HG03064 (cell line): ENCODE measurements around the gene FAM50A.
A peak's percentile ranks its signal among the peaks of the same experiment; 100 is the strongest.

Experiments
- ATAC-seq: cut with Tn5 transposase; IDR thresholded peaks from one replicate; pipeline ENCODE4 v1.9.1; 2021; ENCODE audit warnings: low read depth; ENCODE audit not compliant: unreplicated experiment

The FAM50A gene

DNA sequence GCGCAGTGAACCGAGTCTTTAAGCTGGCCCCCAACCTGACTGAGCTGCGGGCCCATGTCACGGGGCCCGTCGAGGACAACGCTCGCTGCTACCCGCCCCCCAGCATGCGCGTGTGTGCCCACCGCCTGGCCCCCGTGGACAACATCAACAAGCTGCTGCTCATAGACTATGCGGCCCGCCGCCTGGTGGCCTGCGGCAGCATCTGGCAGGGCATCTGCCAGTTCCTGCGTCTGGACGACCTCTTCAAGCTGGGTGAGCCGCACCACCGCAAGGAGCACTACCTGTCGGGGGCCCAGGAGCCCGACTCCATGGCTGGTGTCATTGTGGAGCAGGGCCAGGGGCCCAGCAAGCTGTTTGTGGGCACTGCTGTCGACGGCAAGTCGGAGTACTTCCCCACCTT is 16.4 kb downstream of the FAM50A start:
- no peak for ATAC-seq

DNA sequence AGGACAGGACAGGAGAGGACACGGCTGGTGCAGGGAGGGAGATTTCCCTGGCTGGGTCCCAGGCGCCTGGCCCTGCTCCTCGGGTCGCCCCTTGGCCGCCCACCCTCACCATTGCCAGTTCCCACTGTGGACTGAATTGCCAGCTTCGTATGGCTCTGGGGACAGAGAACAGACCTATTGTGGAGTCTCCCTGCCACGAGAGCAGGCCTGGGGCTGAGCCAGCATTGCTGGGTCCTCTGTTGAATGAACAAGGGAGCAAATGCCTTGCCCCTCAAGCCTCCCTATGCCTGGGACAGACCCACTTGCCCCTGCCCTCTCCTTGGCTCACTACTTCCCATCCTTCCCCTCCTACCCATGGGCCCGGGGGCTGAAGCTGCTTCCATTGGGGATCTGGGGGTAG is 18.5 kb downstream of the FAM50A start:
- ATAC-seq = no peak

DNA sequence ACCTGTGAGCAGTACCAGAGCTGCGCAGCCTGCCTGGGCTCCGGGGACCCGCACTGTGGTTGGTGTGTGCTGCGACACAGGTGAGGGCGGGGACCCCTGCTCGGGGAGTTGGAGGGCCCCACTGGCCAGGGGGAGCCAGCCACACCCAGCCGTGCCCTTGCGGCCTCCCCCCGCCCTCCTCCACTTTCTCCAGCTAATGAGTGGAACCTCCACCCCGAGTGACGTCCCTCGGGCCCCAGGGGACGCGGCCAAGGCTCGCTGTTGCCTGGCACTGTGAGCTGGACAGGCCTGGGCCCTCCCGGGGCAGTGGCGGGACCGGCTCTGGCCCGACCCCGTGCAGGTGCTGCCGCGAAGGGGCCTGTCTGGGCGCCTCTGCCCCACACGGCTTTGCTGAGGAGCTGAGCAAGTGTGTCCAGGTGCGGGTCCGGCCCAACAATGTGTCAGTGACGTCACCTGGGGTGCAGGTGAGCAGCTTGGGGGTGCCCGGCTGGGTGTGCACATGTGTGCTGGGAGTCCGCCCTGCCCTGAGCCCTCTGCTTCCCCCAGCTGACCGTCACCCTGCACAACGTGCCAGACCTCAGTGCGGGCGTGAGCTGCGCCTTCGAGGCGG is 19.8 kb downstream of the FAM50A start:
- no peak for ATAC-seq

DNA sequence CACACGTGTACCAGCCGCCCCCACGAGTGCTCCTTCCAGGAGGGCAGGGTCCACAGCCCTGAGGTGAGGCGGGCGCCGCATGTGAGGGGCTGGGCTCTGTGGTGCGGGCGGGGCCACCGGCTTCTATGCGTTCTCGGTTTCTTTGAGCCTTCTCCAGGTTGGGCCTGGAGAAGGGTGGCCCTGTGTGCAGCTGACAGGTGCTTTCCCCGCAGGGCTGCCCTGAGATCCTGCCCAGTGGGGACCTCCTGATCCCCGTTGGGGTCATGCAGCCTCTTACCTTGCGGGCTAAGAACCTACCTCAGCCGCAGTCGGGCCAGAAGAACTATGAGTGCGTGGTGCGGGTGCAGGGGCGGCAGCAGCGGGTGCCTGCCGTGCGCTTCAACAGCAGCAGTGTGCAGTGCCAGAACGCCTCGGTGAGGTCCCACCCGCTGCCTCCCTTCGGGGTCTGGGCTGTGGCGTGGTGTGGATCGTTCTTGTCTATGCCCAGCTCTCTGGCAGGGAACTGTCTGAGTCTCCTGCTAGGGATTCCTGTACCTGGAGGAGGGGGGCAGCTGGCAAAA is 20.9 kb downstream of the FAM50A start:
- no peak for ATAC-seq

DNA sequence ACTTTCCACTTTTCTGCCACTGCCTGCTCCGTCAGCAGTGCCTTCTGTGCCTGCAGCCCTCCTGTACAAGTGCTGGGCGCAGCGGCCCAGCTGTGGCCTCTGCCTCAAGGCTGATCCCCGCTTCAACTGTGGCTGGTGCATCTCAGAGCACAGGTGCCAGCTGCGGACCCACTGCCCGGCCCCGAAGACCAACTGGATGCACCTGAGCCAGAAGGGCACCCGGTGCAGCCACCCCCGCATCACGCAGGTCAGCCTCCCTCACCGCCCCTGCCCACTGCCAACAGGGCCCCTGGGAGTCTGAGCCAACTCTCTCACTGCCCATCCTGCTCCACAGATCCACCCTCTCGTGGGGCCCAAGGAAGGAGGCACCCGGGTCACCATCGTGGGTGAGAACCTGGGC is 21.7 kb downstream of the FAM50A start:
- ATAC-seq = no peak

DNA sequence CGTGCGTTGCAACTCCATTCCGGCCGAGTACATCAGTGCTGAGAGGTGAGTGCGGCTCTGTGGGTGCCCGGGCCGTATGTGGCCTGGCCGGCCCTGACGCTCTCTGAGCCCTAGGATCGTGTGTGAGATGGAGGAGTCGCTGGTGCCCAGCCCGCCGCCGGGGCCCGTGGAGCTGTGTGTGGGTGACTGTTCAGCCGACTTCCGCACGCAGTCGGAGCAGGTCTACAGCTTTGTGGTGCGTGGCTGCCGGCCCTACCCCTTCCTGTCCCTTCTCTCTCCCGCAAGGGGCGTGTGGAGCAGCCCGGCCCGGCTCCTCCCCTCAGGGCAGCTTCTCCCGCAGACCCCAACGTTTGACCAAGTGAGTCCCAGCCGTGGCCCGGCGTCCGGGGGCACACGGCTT is 22.1 kb downstream of the FAM50A start:
- ATAC-seq = no peak

DNA sequence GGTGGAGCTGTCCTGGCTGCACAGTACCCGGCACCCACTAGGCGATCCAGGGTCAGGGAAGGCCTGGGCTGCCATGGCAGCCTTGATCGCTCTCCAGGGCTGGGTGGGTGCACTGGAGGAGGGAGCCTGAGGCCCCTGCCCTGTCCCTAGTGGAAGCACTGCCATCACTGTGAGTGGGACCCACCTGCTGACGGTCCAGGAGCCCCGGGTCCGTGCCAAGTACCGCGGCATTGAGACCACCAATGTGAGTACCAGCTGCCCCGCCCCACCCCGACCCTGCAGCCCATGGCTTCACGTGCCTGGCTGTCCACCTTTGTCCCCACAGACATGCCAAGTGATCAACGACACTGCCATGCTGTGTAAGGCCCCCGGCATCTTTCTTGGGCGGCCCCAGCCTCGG is 23.0 kb downstream of the FAM50A start:
- no peak for ATAC-seq

DNA sequence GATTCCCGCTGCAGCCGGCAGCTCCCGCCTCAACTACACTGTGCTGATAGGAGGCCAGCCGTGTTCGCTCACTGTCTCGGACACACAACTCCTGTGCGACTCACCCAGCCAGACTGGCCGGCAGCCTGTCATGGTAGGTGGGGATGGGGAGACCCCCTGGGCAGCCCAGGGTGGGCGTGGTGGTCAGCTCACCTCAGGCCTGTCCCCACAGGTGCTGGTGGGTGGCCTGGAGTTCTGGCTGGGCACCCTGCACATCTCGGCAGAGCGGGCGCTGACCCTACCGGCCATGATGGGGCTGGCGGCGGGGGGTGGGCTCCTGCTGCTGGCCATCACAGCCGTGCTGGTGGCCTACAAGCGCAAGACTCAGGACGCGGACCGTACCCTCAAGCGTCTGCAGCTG is 23.6 kb downstream of the FAM50A start:
- no peak for ATAC-seq

DNA sequence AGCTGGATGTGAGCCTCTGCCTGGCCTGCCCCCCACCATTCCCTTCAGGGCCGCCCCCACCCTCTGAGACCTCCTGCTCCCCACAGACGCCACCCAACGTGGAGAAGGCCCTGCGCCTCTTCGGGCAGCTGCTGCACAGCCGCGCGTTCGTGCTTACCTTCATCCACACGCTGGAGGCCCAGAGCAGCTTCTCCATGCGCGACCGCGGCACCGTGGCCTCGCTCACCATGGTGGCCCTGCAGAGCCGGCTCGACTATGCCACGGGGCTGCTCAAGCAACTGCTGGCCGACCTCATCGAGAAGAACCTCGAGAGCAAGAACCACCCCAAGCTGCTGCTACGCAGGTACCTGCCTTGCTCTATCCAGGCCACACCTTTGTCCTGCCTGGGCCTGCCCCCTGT is 24.3 kb downstream of the FAM50A start:
- ATAC-seq = no peak

DNA sequence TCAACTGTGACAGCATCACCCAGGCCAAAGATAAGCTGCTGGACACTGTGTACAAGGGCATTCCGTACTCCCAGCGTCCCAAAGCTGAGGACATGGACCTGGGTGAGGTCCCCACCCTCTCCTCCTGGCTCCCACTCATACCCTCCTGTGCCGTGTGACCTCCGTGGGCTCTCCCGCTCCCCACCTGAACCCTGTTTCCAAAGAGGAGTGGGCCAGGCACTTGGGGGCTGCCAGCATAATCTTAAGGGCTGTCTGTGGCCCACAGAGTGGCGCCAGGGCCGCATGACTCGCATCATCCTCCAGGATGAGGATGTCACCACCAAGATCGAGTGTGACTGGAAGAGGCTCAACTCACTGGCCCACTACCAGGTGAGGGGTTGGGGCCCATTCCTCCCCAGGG is 25.2 kb downstream of the FAM50A start:
- ATAC-seq = no peak

DNA sequence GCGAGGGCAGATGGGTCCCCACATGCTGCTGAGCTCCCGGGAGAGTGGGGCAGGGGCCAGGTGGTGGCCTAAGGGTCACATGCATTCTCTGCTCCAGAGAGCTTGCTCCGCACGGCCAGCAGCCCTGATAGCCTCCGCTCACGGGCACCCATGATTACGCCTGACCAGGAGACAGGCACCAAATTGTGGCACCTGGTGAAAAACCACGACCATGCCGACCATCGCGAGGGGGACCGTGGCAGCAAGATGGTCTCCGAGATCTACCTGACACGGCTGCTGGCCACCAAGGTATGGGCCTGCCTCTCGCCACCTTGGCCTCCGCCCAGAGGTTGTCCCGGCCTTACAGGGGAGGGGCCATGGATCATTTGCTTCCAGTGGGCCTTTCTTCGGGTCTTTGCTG is 25.9 kb downstream of the FAM50A start:
- ATAC-seq = no peak

DNA sequence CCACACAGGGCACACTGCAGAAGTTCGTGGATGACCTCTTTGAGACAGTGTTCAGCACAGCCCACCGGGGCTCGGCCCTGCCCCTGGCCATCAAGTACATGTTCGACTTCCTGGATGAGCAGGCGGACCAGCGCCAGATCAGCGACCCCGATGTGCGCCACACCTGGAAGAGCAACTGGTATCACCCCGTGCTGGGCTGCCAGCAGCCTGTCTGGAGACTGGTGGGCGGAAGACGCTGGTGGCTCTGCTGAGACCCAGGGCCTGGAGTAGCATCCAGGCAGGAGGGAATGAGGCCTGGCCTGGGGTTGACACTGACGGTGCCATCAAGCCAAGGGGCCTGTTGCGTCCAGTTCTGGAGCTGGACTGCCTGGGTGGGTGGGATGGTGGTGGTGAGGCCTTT is 26.5 kb downstream of the FAM50A start:
- no peak for ATAC-seq

DNA sequence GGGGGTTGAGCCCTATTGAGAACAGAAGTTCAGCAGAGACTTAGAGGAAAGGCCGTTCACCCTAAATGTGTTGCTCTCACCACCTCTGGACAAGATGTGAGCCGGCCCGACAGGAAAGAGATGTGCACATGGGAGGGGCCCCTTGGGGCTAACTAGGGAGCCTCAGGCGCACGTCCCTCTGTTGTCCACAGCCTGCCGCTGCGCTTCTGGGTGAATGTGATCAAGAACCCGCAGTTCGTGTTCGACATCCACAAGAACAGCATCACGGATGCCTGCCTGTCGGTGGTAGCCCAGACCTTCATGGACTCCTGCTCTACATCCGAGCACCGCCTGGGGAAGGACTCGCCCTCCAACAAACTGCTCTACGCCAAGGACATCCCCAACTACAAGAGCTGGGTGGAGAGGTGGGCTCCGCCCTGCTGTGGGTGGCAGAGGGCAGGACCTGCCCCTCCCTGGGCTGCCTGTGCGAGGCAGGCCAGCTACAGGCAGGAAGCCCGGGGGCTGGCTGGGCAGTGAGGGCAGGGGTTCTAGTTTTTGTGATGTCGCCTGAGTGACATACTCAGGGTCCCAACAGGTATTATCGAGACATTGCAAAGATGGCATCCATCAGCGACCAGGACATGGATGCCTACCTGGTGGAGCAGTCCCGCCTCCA is 27.1 kb downstream of the FAM50A start:
- no peak for ATAC-seq

DNA sequence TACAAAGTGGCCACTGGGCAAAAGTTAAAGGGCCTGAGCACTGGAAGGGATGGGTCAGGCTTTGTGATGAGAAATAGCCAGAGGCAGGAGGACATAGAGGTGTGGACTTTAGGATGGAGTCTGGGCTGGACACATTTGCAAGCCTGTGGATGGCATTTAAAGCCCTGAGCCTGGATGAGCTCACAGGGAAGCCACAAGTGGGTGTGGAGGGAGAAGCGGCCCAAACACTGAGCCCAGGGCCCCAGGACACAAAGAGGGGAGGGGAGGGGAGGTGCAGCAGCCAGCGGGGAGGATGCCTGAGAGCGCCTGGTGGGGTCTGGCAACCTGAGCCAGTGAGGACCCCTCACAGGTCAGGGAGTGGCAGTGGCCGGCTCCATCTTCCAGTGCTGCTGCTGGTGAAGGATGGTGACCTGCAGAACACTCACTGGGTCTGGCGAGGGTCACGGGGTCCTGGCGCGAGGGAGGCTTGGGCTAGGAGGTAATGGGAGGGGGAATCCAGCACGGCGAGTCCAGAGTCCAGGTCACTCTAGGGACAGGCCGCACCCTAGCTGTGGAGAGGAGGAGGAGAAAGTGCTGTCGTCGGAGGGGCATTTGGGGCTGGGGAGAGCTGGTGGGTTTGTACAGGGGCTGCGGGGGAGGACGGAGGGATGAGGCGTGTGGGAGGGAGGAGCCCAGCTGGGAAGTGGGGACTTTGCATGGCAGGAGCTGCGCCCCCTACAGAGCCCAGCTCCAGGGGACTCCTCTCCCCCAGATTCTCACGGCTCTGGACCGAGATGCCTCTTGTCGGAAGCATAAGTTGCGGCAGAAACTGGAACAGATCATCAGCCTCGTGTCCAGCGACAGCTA is 28.1 kb downstream of the FAM50A start:
- ATAC-seq = no peak

DNA sequence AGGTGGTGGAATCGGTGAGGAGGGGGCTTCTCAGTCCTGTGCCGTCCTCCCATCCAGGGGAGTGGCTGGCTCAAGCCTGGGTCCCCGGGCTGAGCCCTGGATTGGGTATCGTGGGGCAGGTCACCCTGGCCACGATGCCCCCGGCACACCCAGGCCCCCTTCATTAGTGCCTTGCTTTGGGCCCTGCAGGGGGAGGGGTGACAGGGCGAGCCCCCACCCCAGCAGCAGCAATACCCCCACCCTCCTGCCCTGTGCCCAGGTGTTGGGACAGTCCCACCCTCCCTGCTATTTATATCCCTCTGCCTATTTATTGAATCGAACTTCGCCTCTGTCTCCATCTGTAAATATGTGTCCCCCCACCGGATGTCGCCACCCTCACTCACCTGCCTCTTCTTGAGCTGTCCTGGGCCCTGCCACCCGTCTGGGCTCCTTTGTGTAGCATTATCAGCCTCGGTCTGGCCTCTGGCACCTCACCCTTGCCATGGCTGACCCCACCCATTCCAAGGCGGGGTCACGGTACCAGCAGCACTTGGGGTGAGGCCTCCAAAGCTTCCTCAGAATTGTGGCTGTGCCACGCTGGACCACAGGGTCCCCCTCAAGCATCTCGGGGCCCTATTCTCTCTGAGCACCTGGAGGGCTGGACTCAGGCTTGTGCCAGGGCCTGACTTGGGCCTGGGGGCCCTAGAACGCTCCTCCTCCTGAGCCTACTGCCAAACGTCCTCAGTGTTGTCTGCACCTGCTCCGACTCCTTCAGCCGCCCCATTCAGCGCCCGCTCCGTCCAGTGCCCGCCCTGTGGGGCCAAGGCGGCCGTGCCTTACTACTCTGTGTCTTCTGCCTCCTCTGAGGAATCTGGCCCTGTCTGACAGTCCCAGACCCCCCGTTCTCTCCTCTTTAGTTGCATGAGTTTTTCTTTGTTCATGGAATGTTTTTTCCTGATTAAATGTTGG is 29.0 kb downstream of the FAM50A start:
- no peak for ATAC-seq

DNA sequence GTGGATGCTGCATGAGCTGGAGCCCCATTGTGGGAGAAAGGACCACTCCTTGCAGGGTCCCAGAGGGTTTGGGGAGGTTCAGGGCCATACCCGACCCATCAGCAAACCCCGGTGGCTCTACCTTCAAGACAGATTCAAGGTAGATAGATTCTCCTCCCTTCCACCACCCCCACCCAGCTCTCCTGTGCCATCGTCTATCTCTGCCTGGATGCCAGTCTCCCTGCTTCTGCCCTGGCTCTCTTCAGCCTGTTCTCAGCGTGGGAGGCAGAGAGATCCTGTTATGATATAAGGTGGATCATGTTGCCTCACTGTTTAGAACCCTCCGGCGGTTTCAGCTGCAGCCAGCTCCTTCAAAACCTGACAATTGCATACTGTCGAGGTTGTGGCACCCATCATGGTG is 29.7 kb downstream of the FAM50A start:
- ATAC-seq = no peak

DNA sequence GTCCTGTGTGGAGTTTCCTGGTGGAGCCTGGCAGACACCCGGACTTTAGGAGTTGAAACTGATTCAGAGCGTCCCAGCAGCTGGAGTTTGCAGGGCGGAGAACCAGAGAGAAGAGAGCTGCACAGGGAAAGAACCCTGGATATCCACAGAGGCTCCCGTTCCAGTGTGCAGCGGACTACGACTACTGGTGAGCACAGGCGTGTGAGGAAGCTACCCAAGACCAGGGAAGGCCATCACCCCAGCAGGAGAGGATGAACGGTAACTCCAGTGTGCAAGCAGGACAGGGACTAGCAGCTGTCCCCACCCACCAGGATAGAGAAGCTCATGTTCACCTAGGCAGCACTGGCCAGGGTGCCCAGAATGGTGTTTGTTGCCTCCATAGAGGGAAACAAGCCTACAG is 32.9 kb downstream of the FAM50A start:
- no peak for ATAC-seq

DNA sequence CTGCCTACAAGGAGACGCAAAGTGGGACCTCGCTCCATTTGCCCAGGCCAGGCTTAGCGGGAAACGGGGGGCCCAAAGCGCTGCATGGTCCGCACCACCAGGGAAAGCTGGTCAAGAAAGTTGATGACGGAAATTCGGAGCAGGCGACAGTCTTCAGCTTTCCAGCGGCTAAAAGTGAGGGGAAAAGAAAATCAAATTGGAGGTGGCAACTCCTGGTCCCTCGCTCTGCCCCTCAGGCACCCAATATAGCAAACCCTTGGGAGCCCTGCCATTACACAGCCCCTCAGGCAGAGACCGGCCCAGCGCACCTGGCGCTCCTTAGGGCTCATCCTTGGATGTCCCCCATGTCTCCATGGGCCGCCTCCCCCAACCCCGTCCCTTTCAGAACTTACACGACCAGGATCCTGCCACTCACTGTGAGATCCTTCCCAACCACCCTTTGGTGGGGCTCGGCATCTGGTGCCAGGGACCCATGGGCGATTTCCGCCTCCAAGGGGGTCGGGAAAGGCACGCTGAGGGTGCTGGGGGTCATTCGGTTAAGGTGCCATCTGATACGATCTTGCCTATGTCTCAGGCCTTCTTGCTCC is 34.0 kb downstream of the FAM50A start:
- ATAC-seq = no peak

DNA sequence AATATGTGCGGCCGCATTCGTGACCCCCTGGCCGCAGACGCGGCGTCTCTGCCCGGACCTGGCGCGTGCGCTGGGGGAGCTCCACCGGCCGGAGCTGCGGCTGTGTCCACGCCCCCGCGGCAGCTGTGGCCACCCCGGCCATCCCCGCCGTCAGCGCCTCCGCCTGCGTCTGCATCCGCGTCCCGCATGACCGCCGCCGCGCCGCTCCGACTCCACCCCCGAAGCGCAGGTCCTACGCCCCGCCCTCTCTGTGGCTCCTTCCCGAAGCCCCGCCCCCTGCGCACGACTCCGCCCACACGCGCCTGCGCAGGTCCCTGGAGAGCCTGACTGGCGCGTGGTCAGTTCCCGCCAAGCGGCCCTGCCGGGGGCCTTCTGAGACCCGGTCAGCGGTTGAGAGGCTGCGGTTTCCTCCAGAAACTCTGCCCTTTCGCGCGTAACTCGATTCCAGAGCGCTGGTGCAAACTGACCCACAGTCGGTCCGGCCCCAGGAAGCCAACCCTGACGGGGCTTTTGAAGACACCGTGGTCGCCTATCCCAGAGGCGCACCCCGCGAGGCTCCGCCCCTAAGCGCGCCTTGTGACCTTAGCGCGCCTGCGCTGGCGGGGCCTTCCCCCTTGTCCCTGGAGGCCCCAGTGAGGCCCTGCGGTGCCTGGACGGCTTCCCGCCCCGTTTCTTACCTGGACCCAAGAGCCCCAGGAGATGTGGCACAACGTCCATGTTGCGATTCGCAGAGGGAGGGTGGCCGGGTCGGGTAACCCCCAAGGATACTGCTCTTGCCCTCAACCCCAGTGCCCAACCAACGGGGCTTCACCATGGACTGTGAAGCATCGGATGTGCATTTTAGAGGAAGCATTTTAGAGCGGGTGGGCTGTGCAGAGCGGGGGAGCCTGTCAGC is 35.0 kb downstream of the FAM50A start, which contains the start of gene LAGE3:
TSS of gene LAGE3 (minus strand) at position 554 of the 895 bp plus-strand sequence. CDS start at position 188, 366 bp downstream.
- peak; percentile 86 for ATAC-seq
